ENCODE results near the gene CPNE4. TPM values are rescaled to one million over a fixed set of nuclear protein-coding genes. Genes with fewer than 3 reads are reported as not detected.

The CPNE4 gene
- total RNA-seq, 4 donors from 2014 or later = not detected

- in situ Hi-C loops (cut with MboI; ENCODE audit: low sequenced_read_pairs in 4 of 4) = no loop called here
- intact Hi-C loops (cut with DNase I; ENCODE audit: low total_unique reads) = no loop called here
- ATAC-seq = no peak
These were observed 259.2 kb downstream of the CPNE4 start for GRCh38 chr3:131775650-131776049.

GRCh38 chr3:131772269-131773026, 262.4 kb downstream of the CPNE4 start:
- Histone ChIP-seq H3K36me3 (no peaks in the 10 kb centered on the region), H3K27me3 (no peaks in the 10 kb centered on the region), H3K4me3 (no peak overlapping the region), H3K9me3 (no peaks in the 10 kb centered on the region), H3K27ac (no peak overlapping the region), H3K4me1 (no peaks in the 10 kb centered on the region)
- no peak for TF ChIP-seq POLR2A (IDR thresholded peaks at IDR 0.05)
- TF ChIP-seq, protein P1, sequence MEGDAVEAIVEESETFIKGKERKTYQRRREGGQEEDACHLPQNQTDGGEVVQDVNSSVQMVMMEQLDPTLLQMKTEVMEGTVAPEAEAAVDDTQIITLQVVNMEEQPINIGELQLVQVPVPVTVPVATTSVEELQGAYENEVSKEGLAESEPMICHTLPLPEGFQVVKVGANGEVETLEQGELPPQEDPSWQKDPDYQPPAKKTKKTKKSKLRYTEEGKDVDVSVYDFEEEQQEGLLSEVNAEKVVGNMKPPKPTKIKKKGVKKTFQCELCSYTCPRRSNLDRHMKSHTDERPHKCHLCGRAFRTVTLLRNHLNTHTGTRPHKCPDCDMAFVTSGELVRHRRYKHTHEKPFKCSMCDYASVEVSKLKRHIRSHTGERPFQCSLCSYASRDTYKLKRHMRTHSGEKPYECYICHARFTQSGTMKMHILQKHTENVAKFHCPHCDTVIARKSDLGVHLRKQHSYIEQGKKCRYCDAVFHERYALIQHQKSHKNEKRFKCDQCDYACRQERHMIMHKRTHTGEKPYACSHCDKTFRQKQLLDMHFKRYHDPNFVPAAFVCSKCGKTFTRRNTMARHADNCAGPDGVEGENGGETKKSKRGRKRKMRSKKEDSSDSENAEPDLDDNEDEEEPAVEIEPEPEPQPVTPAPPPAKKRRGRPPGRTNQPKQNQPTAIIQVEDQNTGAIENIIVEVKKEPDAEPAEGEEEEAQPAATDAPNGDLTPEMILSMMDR (IDR thresholded peaks at IDR 0.05 in 4 of 5, conservative IDR thresholded peaks at IDR 0.05 in 1 of 5) = no peak
- in situ Hi-C loops (cut with MboI; ENCODE audit: low sequenced_read_pairs in 4 of 4) = no loop called here
- DNase-seq (no peak), ATAC-seq (no peak)
- intact Hi-C loops (cut with DNase I; ENCODE audit: low total_unique reads) = no loop called here

More at GRCh38 chr3:131775650-131776049, 259.2 kb downstream of the CPNE4 start:
- TF ChIP-seq, protein P1 (IDR thresholded peaks at IDR 0.05 in 4 of 5, conservative IDR thresholded peaks at IDR 0.05 in 1 of 5) = no peak
- no peak for TF ChIP-seq POLR2A (IDR thresholded peaks at IDR 0.05)
- H3K27me3 ChIP-seq = no peaks in the 10 kb centered on the region
- H3K9me3 ChIP-seq = no peaks in the 10 kb centered on the region
- H3K4me3 ChIP-seq = no peak overlapping the region
- no peaks in the 10 kb centered on the region for H3K36me3 ChIP-seq
- no peak for DNase-seq
- no peak overlapping the region for H3K27ac ChIP-seq
- H3K4me1 ChIP-seq = no peaks in the 10 kb centered on the region

- no peaks in the 10 kb centered on the region for H3K9me3 ChIP-seq
- H3K27me3 ChIP-seq = no peaks in the 10 kb centered on the region
- ATAC-seq = no peak
- H3K4me1 ChIP-seq = no peaks in the 10 kb centered on the region
- intact Hi-C loops (cut with DNase I; ENCODE audit: low total_unique reads) = no loop called here
- in situ Hi-C loops (cut with MboI; ENCODE audit: low sequenced_read_pairs in 4 of 4) = no loop called here
- no peak overlapping the region for H3K4me3 ChIP-seq
- no peak for DNase-seq
- no peaks in the 10 kb centered on the region for H3K36me3 ChIP-seq
- no peak for TF ChIP-seq POLR2A (IDR thresholded peaks at IDR 0.05)
- TF ChIP-seq, protein P1 (IDR thresholded peaks at IDR 0.05 in 4 of 5, conservative IDR thresholded peaks at IDR 0.05 in 1 of 5) = no peak
- no peak overlapping the region for H3K27ac ChIP-seq
These were observed 271.7 kb downstream of the CPNE4 start for GRCh38 chr3:131762981-131763564.

DNA sequence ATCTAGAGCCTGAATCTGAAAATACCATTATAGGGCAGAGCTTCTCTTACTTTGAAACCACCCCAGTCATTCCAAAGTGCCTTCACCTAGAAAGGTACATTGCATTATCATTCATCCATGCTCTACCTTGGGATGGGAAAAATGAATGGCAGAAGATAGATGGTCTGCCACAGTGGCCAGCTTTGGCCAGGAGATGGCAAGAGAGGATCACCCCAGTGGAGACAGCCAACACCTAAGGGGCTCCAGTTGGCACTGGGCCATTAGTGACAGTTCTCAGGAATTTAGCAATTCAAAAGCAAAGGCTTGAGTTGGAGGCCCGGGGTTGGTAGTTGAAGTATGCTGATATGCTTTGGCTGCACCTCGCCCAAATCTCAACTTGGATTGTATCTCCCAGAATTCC, 278.4 kb downstream of the CPNE4 start:
- no peak for TF ChIP-seq POLR2A (IDR thresholded peaks at IDR 0.05)
- TF ChIP-seq, protein P1 (IDR thresholded peaks at IDR 0.05 in 4 of 5, conservative IDR thresholded peaks at IDR 0.05 in 1 of 5) = no peak
- no peaks in the 10 kb centered on the region for H3K36me3 ChIP-seq
- H3K27ac ChIP-seq = no peak overlapping the region
- H3K4me1 ChIP-seq = no peaks in the 10 kb centered on the region
- H3K4me3 ChIP-seq = no peak overlapping the region
- in situ Hi-C loops (cut with MboI; ENCODE audit: low sequenced_read_pairs in 4 of 4) (no loop called here), intact Hi-C loops (cut with DNase I; ENCODE audit: low total_unique reads) (no loop called here)
- no peak for ATAC-seq
- DNase-seq = no peak
- H3K27me3 ChIP-seq = no peaks in the 10 kb centered on the region
- no peaks in the 10 kb centered on the region for H3K9me3 ChIP-seq
